Retinal pigment epithelial cell (primary cell): Measurements from ENCODE around the gene GCN1.

Experiments
- DNase-seq: peaks from one replicate; pipeline ENCODE4 v3.0.0-alpha.2; 2010; ENCODE audit warnings: low read depth
- H3K4me3 ChIP-seq: 2 replicates; pipeline ENCODE4 v1.5.1; 2011; ENCODE audit warnings: mild to moderate bottlenecking, low read length, control low read depth, moderate library complexity
- TF ChIP-seq, protein P1 (sequence below): conservative IDR thresholded peaks from 2 replicates; pipeline ENCODE4 v1.5.1; 2011; ENCODE audit warnings: low read depth, low read length, control low read depth, inconsistent platforms

The GCN1 gene

DNA sequence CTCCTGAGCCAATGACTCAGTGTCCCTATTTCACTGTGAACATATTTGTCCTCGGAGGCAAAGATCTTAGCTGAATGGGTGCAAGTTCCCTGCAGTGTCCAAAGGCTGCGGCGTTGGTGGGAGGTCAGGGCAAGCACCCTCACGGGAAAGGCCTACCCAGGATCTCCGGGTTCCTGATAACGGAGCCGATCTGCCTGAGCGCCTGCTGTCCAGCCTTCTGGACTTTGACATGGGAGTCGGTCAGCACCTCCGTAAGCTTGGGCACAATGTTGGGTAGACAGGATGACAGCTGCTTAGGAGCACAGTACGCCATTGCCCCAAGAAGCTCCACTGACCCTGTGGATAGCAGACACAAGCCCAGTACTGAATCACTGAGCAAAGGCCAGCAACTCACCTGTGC, 46.5 kb downstream of the GCN1 start:
- no peak for DNase-seq
- H3K4me3 ChIP-seq, result no peak overlapping the region
- TF ChIP-seq, protein P1, sequence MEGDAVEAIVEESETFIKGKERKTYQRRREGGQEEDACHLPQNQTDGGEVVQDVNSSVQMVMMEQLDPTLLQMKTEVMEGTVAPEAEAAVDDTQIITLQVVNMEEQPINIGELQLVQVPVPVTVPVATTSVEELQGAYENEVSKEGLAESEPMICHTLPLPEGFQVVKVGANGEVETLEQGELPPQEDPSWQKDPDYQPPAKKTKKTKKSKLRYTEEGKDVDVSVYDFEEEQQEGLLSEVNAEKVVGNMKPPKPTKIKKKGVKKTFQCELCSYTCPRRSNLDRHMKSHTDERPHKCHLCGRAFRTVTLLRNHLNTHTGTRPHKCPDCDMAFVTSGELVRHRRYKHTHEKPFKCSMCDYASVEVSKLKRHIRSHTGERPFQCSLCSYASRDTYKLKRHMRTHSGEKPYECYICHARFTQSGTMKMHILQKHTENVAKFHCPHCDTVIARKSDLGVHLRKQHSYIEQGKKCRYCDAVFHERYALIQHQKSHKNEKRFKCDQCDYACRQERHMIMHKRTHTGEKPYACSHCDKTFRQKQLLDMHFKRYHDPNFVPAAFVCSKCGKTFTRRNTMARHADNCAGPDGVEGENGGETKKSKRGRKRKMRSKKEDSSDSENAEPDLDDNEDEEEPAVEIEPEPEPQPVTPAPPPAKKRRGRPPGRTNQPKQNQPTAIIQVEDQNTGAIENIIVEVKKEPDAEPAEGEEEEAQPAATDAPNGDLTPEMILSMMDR, result no peak

DNA sequence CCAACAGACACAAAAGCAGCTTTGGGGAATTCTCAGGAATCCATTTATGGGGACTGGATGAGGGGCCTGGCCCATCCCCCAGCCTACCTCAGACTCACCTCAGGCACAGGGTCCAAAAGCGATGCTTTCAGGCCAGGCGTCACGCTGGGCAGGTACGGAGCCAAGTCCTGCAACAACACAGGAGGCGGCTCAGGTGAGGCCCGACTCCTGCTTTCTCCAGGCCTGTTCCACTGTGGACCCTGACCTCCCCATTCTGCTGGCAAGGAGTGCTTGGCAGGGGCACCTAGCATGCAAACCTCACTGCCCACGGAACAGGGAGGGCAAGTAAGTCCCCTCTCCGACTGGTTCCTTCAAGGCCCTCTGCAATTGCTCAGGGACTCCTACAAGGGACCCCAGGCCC, 49.4 kb downstream of the GCN1 start:
- TF ChIP-seq, protein P1, result no peak
- no peak for DNase-seq
- no peak overlapping the region for H3K4me3 ChIP-seq

DNA sequence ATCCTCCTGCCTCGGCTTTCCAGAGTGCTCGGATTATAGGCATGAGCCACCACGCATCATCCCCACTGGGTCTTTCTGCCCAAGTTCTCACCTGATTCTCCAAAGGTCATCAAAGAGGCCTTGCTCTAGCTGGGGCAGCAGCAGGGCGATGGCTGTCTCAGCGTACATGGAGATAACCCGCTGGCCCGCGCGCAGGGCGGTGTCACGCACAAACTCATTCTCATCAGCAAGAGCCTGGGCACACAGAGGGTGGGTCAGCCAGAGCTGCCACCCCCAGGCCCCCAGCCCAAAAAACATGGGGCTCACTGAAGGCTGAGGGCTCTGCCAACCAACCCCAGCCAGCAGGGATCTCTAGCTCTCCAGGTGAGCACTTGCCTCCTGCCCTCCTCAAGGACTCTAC, 50.3 kb downstream of the GCN1 start:
- H3K4me3 ChIP-seq, result no peak overlapping the region
- DNase-seq, result no peak
- TF ChIP-seq, protein P1, result no peak

DNA sequence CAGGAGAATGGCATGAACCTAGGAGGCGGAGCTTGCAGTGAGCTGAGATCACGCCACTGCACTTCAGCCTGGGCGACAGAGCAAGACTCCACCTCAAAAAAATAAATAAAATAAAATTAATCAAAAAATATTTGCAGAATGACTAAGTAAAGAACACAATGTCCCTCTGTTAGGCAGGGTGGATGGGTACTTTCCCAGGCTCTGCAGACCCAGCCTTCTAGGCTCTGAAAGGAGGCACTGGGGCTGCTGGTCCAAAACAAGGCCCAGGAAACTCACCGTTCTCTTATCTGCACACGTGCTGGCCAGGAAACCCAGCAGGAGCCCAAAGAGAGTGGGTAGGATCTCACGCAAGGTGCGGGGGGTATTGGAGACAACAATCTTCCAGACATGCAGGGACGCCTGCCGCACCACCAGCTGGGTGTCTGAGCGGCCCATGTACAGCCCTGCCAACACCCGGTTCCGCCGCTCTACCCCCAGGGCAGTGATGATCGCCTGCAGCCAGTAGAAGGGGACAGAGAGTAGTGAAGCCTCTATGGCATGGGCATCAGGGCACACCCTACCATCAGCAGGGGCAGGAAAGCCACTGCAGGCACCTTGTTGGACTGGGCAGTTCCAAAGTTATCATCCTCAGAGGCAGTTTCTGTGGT, 52.2 kb downstream of the GCN1 start:
- no peak for DNase-seq
- TF ChIP-seq, protein P1, result no peak
- no peak overlapping the region for H3K4me3 ChIP-seq

- TF ChIP-seq, protein P1, result no peak
- no peak for DNase-seq
- no peak overlapping the region for H3K4me3 ChIP-seq
Measured at GRCh38 chr12:120141336-120141735, 53.2 kb downstream of the GCN1 start.

GRCh38 chr12:120140603-120141002, 53.9 kb downstream of the GCN1 start:
- TF ChIP-seq, protein P1, result no peak
- H3K4me3 ChIP-seq, result no peak overlapping the region
- no peak for DNase-seq

GRCh38 chr12:120139958-120140357, 54.6 kb downstream of the GCN1 start:
- no peak overlapping the region for H3K4me3 ChIP-seq
- TF ChIP-seq, protein P1, result no peak
- no peak for DNase-seq
